NB4 (cell line): ENCODE measurements around the gene CDRT15.
"Not testable (repeated sequence)": the region's sequence is repeated elsewhere in the genome, so short reads cannot be mapped to it uniquely, and the experiment has no call there.

ENCODE experiments used
- DNase-seq: peaks from one replicate; pipeline ENCODE4 v3.0.0; 2010; ENCODE audit warnings: low read depth
- H3K4me3 ChIP-seq: one replicate; pipeline ENCODE4 v1.5.1; 2011; ENCODE audit warnings: mild to moderate bottlenecking, low read depth, low read length, moderate library complexity
- CTCF ChIP-seq: IDR thresholded peaks from one replicate; pipeline ENCODE4 v1.5.1; 2012; ENCODE audit warnings: low read depth, low read length
- MAX ChIP-seq: IDR thresholded peaks from 2 replicates; pipeline ENCODE4 v1.6.1; 2011; ENCODE audit warnings: low read depth, low read length
- MYC ChIP-seq: IDR thresholded peaks from 2 replicates; pipeline ENCODE4 v1.6.1; 2011; ENCODE audit warnings: low read depth, low read length
- POLR2A ChIP-seq: IDR thresholded peaks from 2 replicates; pipeline ENCODE4 v1.6.1; 2011; ENCODE audit warnings: mild to moderate bottlenecking; ENCODE audit not compliant: insufficient read length; ENCODE audit errors: extremely low read depth

CDRT15 gene

GRCh38 chr17:14236762-14237161, at the start of gene CDRT15:
TSS of gene CDRT15 (minus strand) at chr17:14236862. CDS start at chr17:14236833, 29 bp downstream.
- not testable (repeated sequence) for DNase-seq, H3K4me3 ChIP-seq

GRCh38 chr17:14282726-14283125, 46.1 kb upstream of the CDRT15 start:
- TF ChIP-seq MAX (no peak), POLR2A (no peak), CTCF (no peak), MYC (no peak)
- DNase-seq, result no peak
- no peak overlapping the region for H3K4me3 ChIP-seq

GRCh38 chr17:14281530-14281929, 44.9 kb upstream of the CDRT15 start:
- DNase-seq, result no peak
- TF ChIP-seq POLR2A (no peak), CTCF (no peak), MYC (no peak)

GRCh38 chr17:14276535-14277250, 40.0 kb upstream of the CDRT15 start:
- TF ChIP-seq CTCF (no peak), POLR2A (no peak), MAX (no peak), MYC (no peak)
- DNase-seq, result no peak
- H3K4me3 ChIP-seq, result no peak overlapping the region

More at GRCh38 chr17:14281530-14281929, 44.9 kb upstream of the CDRT15 start:
- H3K4me3 ChIP-seq, result no peak overlapping the region

GRCh38 chr17:14270508-14270907, 33.8 kb upstream of the CDRT15 start:
- TF ChIP-seq POLR2A (no peak), MYC (no peak), MAX (no peak), CTCF (no peak)
- no peak overlapping the region for H3K4me3 ChIP-seq
- DNase-seq, result no peak

- DNase-seq, result no peak
These were observed 32.8 kb upstream of the CDRT15 start for GRCh38 chr17:14269473-14269872.

More at GRCh38 chr17:14269473-14269872, 32.8 kb upstream of the CDRT15 start:
- no peak overlapping the region for H3K4me3 ChIP-seq
- TF ChIP-seq MAX (no peak), POLR2A (no peak), MYC (no peak), CTCF (no peak)
